Sciatic nerve (tissue), 2 donors: Measurements from ENCODE around the gene LIN7A. TPM values are rescaled to one million over a fixed set of nuclear protein-coding genes. Genes with fewer than 3 reads are reported as not detected.
"Not testable (repeated sequence)": the region's sequence is repeated elsewhere in the genome, so short reads cannot be mapped to it uniquely, and the experiment has no call there.

Experiments
- ATAC-seq: fragments of 200-7000 bp; cut with Tn5 transposase; one replicate; pipeline ENCODE4 v1.9.1; 2020; ENCODE audit warnings: mild to moderate bottlenecking, moderate library complexity
- DNase-seq: peaks from one replicate; pipeline ENCODE4 v3.0.0-alpha.2; 2020; ENCODE audit warnings: low spot score
- intact Hi-C: fragments of 100-400 bp; cut with DNase I; formaldehyde crosslinking; loops from one replicate; pipeline ENCODE4 v1.14.2; 2022
- total RNA-seq: library from RNA; stranded (reverse); fragmentation: NEBNext Ultra II Directional; extraction: Animal tissue kit (Norgen Biotek cat#: 25700); gene quantifications from one replicate; pipeline ENCODE4 v1.2.1, GENCODE V29; 2021
- donor health status: DM: no; HTN: no; CAD: no.
- donor health status: DM: no; HTN: no; CAD: no.

Gene LIN7A
- total RNA-seq, 1 donor from 2014 or later, result 16.5 TPM

GRCh38 chr12:80925237-80925636 lies 12.5 kb downstream of the LIN7A start:
- intact Hi-C loops, result no loop called here
- DNase-seq (no peak), ATAC-seq (no peak)

GRCh38 chr12:80924437-80924836 lies 13.3 kb downstream of the LIN7A start:
- intact Hi-C loops, result no loop called here
- DNase-seq (no peak), ATAC-seq (no peak)

- no peak for ATAC-seq
- no peak for DNase-seq
- intact Hi-C loops, result no loop called here
Observed at GRCh38 chr12:80920006-80920405, 17.7 kb downstream of the LIN7A start.

- ATAC-seq, result no peak
- intact Hi-C loops, result no loop called here
- no peak for DNase-seq
Observed at GRCh38 chr12:80917651-80918050, 20.1 kb downstream of the LIN7A start.

- DNase-seq (no peak), ATAC-seq (no peak)
- intact Hi-C loops, result no loop called here
Observed at GRCh38 chr12:80912901-80913770, 24.6 kb downstream of the LIN7A start.

GRCh38 chr12:80909370-80909769 lies 28.4 kb downstream of the LIN7A start:
- intact Hi-C loops, result no loop called here
- ATAC-seq (no peak), DNase-seq (no peak)

- intact Hi-C loops, result no loop called here
- ATAC-seq (no peak), DNase-seq (no peak)
Observed at GRCh38 chr12:80902711-80903110, 35.0 kb downstream of the LIN7A start.

- DNase-seq (no peak), ATAC-seq (no peak)
- intact Hi-C loops, result no loop called here
Observed at GRCh38 chr12:80901661-80902060, 36.1 kb downstream of the LIN7A start.

- ATAC-seq, result no peak
- no peak for DNase-seq
- intact Hi-C loops, result no loop called here
Observed at GRCh38 chr12:80895240-80895639, 42.5 kb downstream of the LIN7A start.

- no peak for ATAC-seq
- DNase-seq, result no peak
- intact Hi-C loops, result no loop called here
Observed at GRCh38 chr12:80894179-80894578, 43.6 kb downstream of the LIN7A start.

GRCh38 chr12:80892597-80893445 lies 44.9 kb downstream of the LIN7A start:
- ATAC-seq, result peak; percentile 41
- intact Hi-C loops, result no loop called here
- no peak for DNase-seq

- ATAC-seq (no peak), DNase-seq (no peak)
- intact Hi-C loops, result loop anchor here (5.0 kb wide), 1 partner anchor 428 kb away; no protein-coding TSS in a partner anchor
Observed at GRCh38 chr12:80884651-80885050, 53.1 kb downstream of the LIN7A start.

- intact Hi-C loops, result loop anchor here (5.0 kb wide), 1 partner anchor 431 kb away; no protein-coding TSS in a partner anchor
- ATAC-seq (no peak), DNase-seq (no peak)
Observed at GRCh38 chr12:80881106-80881505, 56.6 kb downstream of the LIN7A start.

GRCh38 chr12:80878452-80878851 lies 59.3 kb downstream of the LIN7A start:
- DNase-seq, intact Hi-C loops, ATAC-seq: not testable (repeated sequence)

GRCh38 chr12:80877721-80878265 lies 59.9 kb downstream of the LIN7A start:
- DNase-seq, result no peak
- ATAC-seq, result peak; percentile 51
- intact Hi-C loops, result no loop called here

- DNase-seq (no peak), ATAC-seq (no peak)
- intact Hi-C loops, result no loop called here
Observed at GRCh38 chr12:80872053-80872452, 65.7 kb downstream of the LIN7A start.

- ATAC-seq, result no peak
Observed at GRCh38 chr12:80869264-80869663, 68.5 kb downstream of the LIN7A start.

GRCh38 chr12:80868576-80868975 lies 69.2 kb downstream of the LIN7A start:
- intact Hi-C loops, result no loop called here
- ATAC-seq (no peak), DNase-seq (no peak)

More at GRCh38 chr12:80869264-80869663, 68.5 kb downstream of the LIN7A start:
- intact Hi-C loops, result no loop called here
- DNase-seq, result no peak

- intact Hi-C loops, result no loop called here
- ATAC-seq (no peak), DNase-seq (no peak)
Observed at GRCh38 chr12:80867941-80868340, 69.8 kb downstream of the LIN7A start.
